Measurements from ENCODE around the gene SRPK2. TPM values are rescaled to one million over a fixed set of nuclear protein-coding genes. Genes with fewer than 3 reads are reported as not detected.

SRPK2 gene
- polyA plus RNA-seq, 1 donor from 2014 or later: 118 TPM

GRCh38 chr7:105345725-105346124 lies 43.0 kb downstream of the SRPK2 start:
- Histone ChIP-seq H3K9me2 (ENCODE audit: insufficient read depth, low read length) (no peaks in the 10 kb centered on the region), H3K9ac (ENCODE audit: low read length) (no peak overlapping the region), H3K27ac (ENCODE audit: low read length) (no peak overlapping the region), H3F3A (ENCODE audit: insufficient read depth, low read length, poor library complexity, severe bottlenecking) (no peaks in the 10 kb centered on the region), H3K36me3 (ENCODE audit: insufficient read depth, low read length) (no peaks in the 10 kb centered on the region), H3K79me2 (replicated peaks; ENCODE audit: insufficient read depth, low read length) (peaks cover 16% of the 10 kb centered on the region), H3K27me3 (ENCODE audit: insufficient read depth, low read depth, low read length) (no peaks in the 10 kb centered on the region), H2AFZ (ENCODE audit: low read depth, low read length) (no peak overlapping the region), H3K9me3 (ENCODE audit: low read length) (no peaks in the 10 kb centered on the region), H3K4me2 (ENCODE audit: low read length) (no peak overlapping the region), H4K20me1 (ENCODE audit: insufficient read depth) (no peaks in the 10 kb centered on the region), H3K4me3 (ENCODE audit: low read length) (no peak overlapping the region)
- TF ChIP-seq RAD21 (conservative IDR thresholded peaks at IDR 0.05) (no peak), EP300 (conservative IDR thresholded peaks at IDR 0.05; ENCODE audit: poor library complexity, severe bottlenecking) (no peak), SMC3 (conservative IDR thresholded peaks at IDR 0.05; ENCODE audit: poor library complexity) (no peak), POLR2AphosphoS5 (IDR thresholded peaks at IDR 0.05) (no peak), EZH2 (IDR thresholded peaks at IDR 0.05; ENCODE audit: borderline replicate concordance, insufficient read depth, low read length, poor library complexity, severe bottlenecking) (no peak), REST (IDR thresholded peaks at IDR 0.05; ENCODE audit: borderline replicate concordance) (no peak), CTCF (IDR thresholded peaks at IDR 0.05; ENCODE audit: poor library complexity, severe bottlenecking) (no peak), MXI1 (conservative IDR thresholded peaks at IDR 0.05; ENCODE audit: poor library complexity, severe bottlenecking) (no peak), TAF1 (IDR thresholded peaks at IDR 0.05; ENCODE audit: low read depth) (no peak)

- no peaks in the 10 kb centered on the region for H3K9me2 ChIP-seq (ENCODE audit: insufficient read depth, low read length)
- TF ChIP-seq REST (IDR thresholded peaks at IDR 0.05; ENCODE audit: borderline replicate concordance): no peak
- no peak for TF ChIP-seq POLR2AphosphoS5 (IDR thresholded peaks at IDR 0.05)
- TF ChIP-seq TAF1 (IDR thresholded peaks at IDR 0.05; ENCODE audit: low read depth): no peak
- no peak for TF ChIP-seq RAD21 (conservative IDR thresholded peaks at IDR 0.05)
- TF ChIP-seq CTCF (IDR thresholded peaks at IDR 0.05; ENCODE audit: poor library complexity, severe bottlenecking): no peak
- TF ChIP-seq EP300 (conservative IDR thresholded peaks at IDR 0.05; ENCODE audit: poor library complexity, severe bottlenecking): no peak
- TF ChIP-seq SMC3 (conservative IDR thresholded peaks at IDR 0.05; ENCODE audit: poor library complexity): no peak
- TF ChIP-seq EZH2 (IDR thresholded peaks at IDR 0.05; ENCODE audit: borderline replicate concordance, insufficient read depth, low read length, poor library complexity, severe bottlenecking): no peak
- no peak for TF ChIP-seq MXI1 (conservative IDR thresholded peaks at IDR 0.05; ENCODE audit: poor library complexity, severe bottlenecking)
- peaks cover 16% of the 10 kb centered on the region for H3K79me2 ChIP-seq (replicated peaks; ENCODE audit: insufficient read depth, low read length)
- no peaks in the 10 kb centered on the region for H3F3A ChIP-seq (ENCODE audit: insufficient read depth, low read length, poor library complexity, severe bottlenecking)
- no peak overlapping the region for H3K4me2 ChIP-seq (ENCODE audit: low read length)
- H3K36me3 ChIP-seq (ENCODE audit: insufficient read depth, low read length): no peaks in the 10 kb centered on the region
- H4K20me1 ChIP-seq (ENCODE audit: insufficient read depth): no peaks in the 10 kb centered on the region
- no peak overlapping the region for H3K9ac ChIP-seq (ENCODE audit: low read length)
- H3K4me3 ChIP-seq (ENCODE audit: low read length): no peak overlapping the region
- no peaks in the 10 kb centered on the region for H3K9me3 ChIP-seq (ENCODE audit: low read length)
- no peaks in the 10 kb centered on the region for H3K27me3 ChIP-seq (ENCODE audit: insufficient read depth, low read depth, low read length)
- no peak overlapping the region for H3K27ac ChIP-seq (ENCODE audit: low read length)
- H2AFZ ChIP-seq (ENCODE audit: low read depth, low read length): no peak overlapping the region
Observed at GRCh38 chr7:105345003-105345402, 43.7 kb downstream of the SRPK2 start.

All from neural cell (in vitro differentiated cells).